DND-41 (cell line): ENCODE results near the gene LIMD2.

Experiments
- ATAC-seq: fragments of 200-7000 bp; cut with Tn5 transposase; 3 replicates; pipeline ENCODE4 v1.9.1; 2021; ENCODE audit warnings: low read depth; ENCODE audit not compliant: insufficient read depth
- DNase-seq: peaks from one replicate; pipeline ENCODE4 v3.0.0-alpha.2; 2020
- H2AFZ ChIP-seq: 2 replicates; pipeline ENCODE4 v1.6.0; 2012; ENCODE audit warnings: low read depth, low read length
- H3K27ac ChIP-seq: 2 replicates; pipeline ENCODE4 v1.5.1; 2012; ENCODE audit warnings: low read length, inconsistent platforms
- H3K27me3 ChIP-seq: fragments of 200-600 bp; sonication (generic); 2 replicates; pipeline ENCODE4 v1.6.0; 2012; ENCODE audit warnings: low read length, mild to moderate bottlenecking, inconsistent platforms; ENCODE audit not compliant: insufficient read depth, poor library complexity
- H3K36me3 ChIP-seq: 2 replicates; pipeline ENCODE4 v1.5.1; 2012; ENCODE audit warnings: low read length, inconsistent platforms; ENCODE audit not compliant: insufficient read depth
- H3K4me1 ChIP-seq: 2 replicates; pipeline ENCODE4 v1.5.1; 2012; ENCODE audit warnings: mild to moderate bottlenecking, low read length; ENCODE audit not compliant: insufficient read depth
- H3K4me2 ChIP-seq: 2 replicates; pipeline ENCODE4 v1.6.0; 2012; ENCODE audit warnings: mild to moderate bottlenecking, moderate library complexity, low read length, inconsistent platforms; ENCODE audit not compliant: insufficient read depth
- H3K4me3 ChIP-seq, 2 experiments: fragments of 200-600 bp in 1 of 2; shearing (Covaris generic) in 1 of 2; 2 replicates each; pipeline ENCODE4 v1.5.1; 2012 to 2016; ENCODE audit warnings: inconsistent platforms in 2 of 2, low read length in 2 of 2, mild to moderate bottlenecking in 2 of 2, low read depth in 1 of 2, moderate library complexity in 1 of 2
- H3K79me2 ChIP-seq: 2 replicates; pipeline ENCODE4 v1.6.0; 2012; ENCODE audit warnings: low read length, inconsistent platforms; ENCODE audit not compliant: insufficient read depth
- H3K9ac ChIP-seq: 2 replicates; pipeline ENCODE4 v1.6.0; 2012; ENCODE audit warnings: low read depth, mild to moderate bottlenecking, inconsistent platforms, low read length, moderate library complexity
- H3K9me3 ChIP-seq: 2 replicates; pipeline ENCODE4 v1.5.1; 2012; ENCODE audit warnings: low read length, moderate library complexity, mild to moderate bottlenecking, inconsistent platforms; ENCODE audit not compliant: insufficient read depth, severe bottlenecking
- H4K20me1 ChIP-seq: 2 replicates; pipeline ENCODE4 v1.6.0; 2012; ENCODE audit warnings: low read length; ENCODE audit not compliant: insufficient read depth
- CTCF ChIP-seq: IDR thresholded peaks from 2 replicates; pipeline ENCODE4 v1.5.1; 2012; ENCODE audit warnings: borderline replicate concordance, low read length, moderate library complexity, mild to moderate bottlenecking; ENCODE audit not compliant: poor library complexity, severe bottlenecking; ENCODE audit errors: extremely low read depth
- EZH2 ChIP-seq: IDR thresholded peaks from 3 replicates; pipeline ENCODE4 v1.6.1; 2012; ENCODE audit warnings: borderline replicate concordance, low read depth, mild to moderate bottlenecking, moderate library complexity, low read length, inconsistent platforms; ENCODE audit not compliant: severe bottlenecking

LIMD2 gene

GRCh38 chr17:63699638-63700527, at the start of gene LIMD2:
Gene LIMD2 (minus strand): TSS chr17:63700125. CDS start chr17:63699298, 827 bp downstream.
- no peak for TF ChIP-seq CTCF
- TF ChIP-seq EZH2: no peak
- no peaks in the 10 kb centered on the region for H3K9me3 ChIP-seq
- peak within 1 kb of the TSS; percentile 83 for H2AFZ ChIP-seq
- H3K4me1 ChIP-seq: peaks cover 35% of the 10 kb centered on the region
- H3K4me2 ChIP-seq: peak within 1 kb of the TSS; percentile 97
- ATAC-seq (peak; percentile 54), DNase-seq (peak; percentile 84)
- peaks cover 12% of the 10 kb centered on the region for H3K79me2 ChIP-seq
- H3K27me3 ChIP-seq: no peaks in the 10 kb centered on the region
- H3K36me3 ChIP-seq: peaks cover 58% of the 10 kb centered on the region
- peak within 1 kb of the TSS; percentile 74 for H3K27ac ChIP-seq
- H4K20me1 ChIP-seq: peaks cover 46% of the 10 kb centered on the region
- peak within 1 kb of the TSS; percentile 58 to 63; a peak in 3 of 4 replicates for H3K4me3 ChIP-seq
- H3K9ac ChIP-seq: peak within 1 kb of the TSS; percentile 90

- Histone ChIP-seq H3K27me3 (no peaks in the 10 kb centered on the region), H3K4me3 (peak within 1 kb of the TSS; percentile 80 to 85), H2AFZ (peak within 1 kb of the TSS; percentile 93), H3K79me2 (peaks cover 43% of the 10 kb centered on the region), H4K20me1 (no peaks in the 10 kb centered on the region), H3K9ac (peak within 1 kb of the TSS; percentile 91), H3K4me1 (peaks cover 26% of the 10 kb centered on the region), H3K27ac (peak within 1 kb of the TSS; percentile 100), H3K4me2 (peak within 1 kb of the TSS; percentile 72), H3K9me3 (no peaks in the 10 kb centered on the region), H3K36me3 (peaks cover 12% of the 10 kb centered on the region; the same call in 1 of the 2 replicates)
- ATAC-seq (peak; percentile 93), DNase-seq (peak; percentile 99)
- TF ChIP-seq EZH2 (no peak), CTCF (no peak)
These were observed 41.7 kb upstream of the LIMD2 start, which contains the start of gene STRADA for GRCh38 chr17:63741408-63742173. Gene STRADA (minus strand): TSS chr17:63741799. CDS start chr17:63728369, 13,430 bp downstream.

- ATAC-seq: no peak
- Histone ChIP-seq H4K20me1 (no peaks in the 10 kb centered on the region), H3K4me3 (peak overlapping the region; percentile 80 to 85; a peak in 3 of 4 replicates), H3K27me3 (no peaks in the 10 kb centered on the region), H3K9me3 (no peaks in the 10 kb centered on the region), H3K36me3 (peaks cover 8% of the 10 kb centered on the region; the same call in 1 of the 2 replicates), H3K9ac (peak overlapping the region; percentile 91), H3K4me1 (peaks cover 26% of the 10 kb centered on the region), H3K79me2 (peaks cover 47% of the 10 kb centered on the region), H3K27ac (peak overlapping the region; percentile 85), H3K4me2 (peak overlapping the region; percentile 72), H2AFZ (peak overlapping the region; percentile 93)
- DNase-seq: no peak
- TF ChIP-seq CTCF: no peak
- no peak for TF ChIP-seq EZH2
These were observed 41.1 kb upstream of the LIMD2 start for GRCh38 chr17:63741143-63741407.
